ENCODE results near the gene GRIP2.
"Not testable (repeated sequence)": the region's sequence is repeated elsewhere in the genome, so short reads cannot be mapped to it uniquely, and the experiment has no call there.

GRIP2 gene

DNA sequence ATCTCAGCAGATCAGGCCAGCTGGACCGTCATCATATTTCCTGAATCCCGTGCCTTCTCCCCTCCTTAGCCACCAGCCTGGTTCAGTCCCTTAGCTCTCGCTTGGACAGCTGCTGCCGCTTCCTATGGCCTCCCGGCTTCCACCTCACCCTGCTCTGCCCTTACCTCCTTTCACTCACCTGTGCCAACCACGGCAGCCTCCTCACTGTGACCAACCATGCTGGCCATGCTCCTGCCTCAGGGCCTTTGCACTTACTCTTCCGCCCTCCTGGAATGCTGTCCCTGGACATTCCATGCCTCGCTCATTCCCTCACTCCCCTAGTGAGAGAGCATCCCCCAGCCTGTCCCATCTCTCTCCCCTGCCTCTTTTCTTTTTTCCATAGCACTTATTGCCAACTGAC, 19.2 kb downstream of the GRIP2 start:
- DNase-seq (ENCODE audit: low read depth, low spot score), result no peak

DNA sequence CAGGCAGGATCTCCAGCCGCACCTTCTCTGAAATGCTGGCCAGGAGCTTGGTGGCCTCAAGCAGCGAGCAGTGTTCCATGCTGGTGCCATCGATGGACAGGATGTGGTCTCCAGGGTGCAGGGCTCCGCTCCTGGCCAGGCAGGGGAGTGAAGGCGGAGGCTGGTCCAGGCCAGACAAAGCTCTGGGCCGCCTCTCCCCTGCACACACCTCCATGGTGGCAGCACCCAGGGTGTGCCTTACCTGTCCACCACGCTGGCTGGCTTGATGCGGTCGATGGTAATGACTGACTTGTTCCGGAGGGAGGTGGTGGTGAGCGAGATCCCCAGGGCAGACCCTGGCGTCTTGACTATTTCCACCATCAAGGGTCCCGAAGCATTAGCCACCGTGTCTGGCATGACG, 20.0 kb downstream of the GRIP2 start:
- no peak for DNase-seq (ENCODE audit: low read depth, low spot score)

DNA sequence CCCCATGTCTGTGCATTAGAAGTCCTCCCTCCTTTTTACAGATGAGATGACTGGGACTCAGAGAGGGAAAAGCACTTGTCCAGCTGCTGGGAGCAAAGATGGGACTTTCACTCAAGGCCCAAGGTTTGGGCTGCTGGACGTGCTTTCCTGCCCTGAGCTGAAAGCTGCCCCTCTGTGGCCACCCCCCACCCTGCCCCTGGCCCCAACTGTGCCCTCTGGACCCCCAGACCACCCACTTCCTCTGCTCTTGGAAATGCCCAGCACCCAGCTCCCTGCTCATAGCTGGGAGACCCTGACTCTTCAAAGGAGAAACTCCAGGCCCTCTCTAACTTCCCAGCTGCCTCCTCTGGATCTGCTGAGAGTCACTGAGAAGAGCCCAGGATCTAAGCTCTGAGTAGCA, 20.7 kb downstream of the GRIP2 start:
- no peak for DNase-seq (ENCODE audit: low read depth, low spot score)

DNA sequence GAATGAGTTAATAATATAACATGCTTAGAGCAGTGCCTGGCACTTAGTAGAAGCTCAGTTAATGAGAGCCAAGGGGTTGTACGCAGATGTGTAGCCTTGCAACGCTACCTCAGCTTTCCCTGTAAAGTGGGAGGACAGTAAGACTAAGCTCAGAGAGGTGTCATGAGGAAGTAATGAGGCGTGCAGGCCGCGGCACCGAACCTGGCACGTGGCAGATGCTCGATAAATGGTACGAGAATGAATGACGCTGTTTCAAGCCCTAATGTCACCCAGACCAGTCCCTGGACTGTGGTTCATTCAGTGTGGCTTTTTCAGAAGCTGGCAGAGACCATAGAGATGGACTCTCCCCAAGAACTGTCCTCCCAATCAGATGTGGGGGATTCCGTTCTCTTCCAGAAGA, 21.2 kb downstream of the GRIP2 start:
- no peak for DNase-seq (ENCODE audit: low read depth, low spot score)

DNA sequence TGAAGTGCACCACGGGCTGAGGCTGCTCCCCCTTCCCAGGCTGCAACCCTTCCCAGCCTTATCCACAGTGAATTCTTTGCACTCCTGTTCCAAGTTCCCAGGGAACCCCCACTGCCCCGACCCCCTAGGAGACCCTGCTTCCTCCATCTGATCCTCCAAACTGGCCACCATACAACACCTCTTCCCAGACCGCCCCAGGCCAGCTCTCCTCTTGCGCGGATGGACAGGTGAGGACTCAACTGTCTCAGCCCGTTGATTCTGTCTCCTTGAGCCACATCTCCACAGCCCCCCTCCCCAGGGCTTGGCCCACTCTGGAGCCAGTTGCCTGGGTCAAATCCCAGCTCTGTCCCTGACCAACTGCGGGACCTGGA, 21.7 kb downstream of the GRIP2 start:
- DNase-seq (ENCODE audit: low read depth, low spot score), result no peak

DNA sequence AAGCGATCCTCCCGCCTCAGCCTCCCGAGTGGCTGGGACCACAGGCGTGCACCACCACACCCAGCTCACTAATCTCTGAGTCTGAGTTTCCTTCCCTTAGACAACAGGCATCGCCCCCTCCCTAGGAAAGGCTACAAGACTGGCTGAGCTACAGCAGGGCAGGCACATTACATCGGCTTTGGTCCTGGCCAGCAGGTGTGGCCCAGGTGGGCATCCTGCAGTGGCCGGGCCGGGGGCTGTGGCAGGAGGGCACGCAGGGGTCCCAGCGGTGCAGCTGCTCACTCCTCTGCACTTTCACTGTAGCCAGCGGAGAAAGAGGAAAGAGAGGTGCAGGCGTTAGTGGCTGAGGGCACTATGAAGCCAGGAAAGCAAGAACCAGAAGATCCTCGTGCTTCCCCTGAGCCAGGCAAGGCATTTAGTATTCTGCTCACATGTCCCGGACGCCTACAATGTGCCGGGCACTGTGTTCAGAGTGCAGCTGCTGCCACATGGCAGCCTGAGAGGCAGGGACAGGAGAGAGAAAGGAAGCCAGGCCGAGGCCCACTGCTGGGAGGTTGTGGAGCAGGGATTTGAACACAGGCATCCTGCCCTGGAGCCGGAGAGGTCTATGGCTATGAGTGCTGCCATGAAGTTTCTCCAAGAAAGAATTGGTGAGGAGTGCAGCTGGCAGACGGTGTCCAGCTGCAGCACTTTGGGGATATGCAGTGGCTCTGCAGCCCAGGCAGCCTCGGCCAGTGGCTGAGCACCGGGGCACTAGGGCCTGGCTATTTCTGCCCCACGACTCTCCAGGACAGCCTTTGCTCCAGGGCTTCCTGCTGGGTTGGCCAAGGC, 22.3 kb downstream of the GRIP2 start:
- no peak for DNase-seq (ENCODE audit: low read depth, low spot score)

DNA sequence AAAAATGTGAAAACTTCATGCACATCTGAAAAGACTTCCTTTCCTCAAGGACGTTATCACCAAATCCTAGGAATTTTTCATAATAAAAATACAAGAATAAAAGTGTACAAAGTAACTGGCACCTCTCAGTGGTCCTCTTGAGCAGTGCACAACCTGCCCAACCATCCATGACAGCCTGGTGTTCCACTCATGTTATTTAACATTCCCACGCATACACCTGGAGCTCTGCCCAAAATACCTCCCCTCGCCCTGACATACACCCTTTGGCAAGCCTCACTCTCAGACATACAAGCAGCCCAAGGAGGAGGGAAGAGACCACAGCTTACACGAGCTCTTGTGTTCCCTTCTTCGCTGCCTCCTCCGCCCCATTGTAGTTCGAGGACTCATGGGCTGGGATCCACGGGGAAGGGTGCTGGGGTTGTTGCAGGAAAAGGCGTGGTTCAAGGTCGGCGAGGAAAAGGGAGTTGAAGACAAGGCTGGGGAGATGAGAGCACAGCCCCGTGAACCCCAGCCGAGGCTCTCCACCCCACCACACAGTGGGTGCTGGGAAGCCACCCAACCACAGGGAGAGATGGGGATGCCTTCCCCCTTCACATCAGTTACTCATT, 23.3 kb downstream of the GRIP2 start:
- DNase-seq (ENCODE audit: low read depth, low spot score), result no peak

DNA sequence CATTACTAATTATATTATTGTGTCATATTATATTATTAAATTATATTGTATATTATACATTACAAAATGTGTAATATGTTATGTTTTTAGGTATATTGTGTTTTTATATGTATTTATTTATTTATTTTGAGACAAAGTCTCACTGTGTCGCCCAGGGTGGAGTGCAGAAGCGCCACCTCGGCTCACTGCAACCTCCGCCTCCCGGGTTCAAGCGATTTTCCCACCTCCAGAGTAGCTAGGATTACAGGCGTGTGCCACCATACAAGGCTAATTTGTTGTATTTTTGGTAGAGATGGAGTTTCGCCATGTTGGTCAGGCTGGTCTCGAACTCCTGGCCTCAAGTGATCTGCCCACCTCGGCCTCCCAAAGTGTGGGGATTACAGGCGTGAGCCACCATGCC, 24.6 kb downstream of the GRIP2 start:
- not testable (repeated sequence) for DNase-seq (ENCODE audit: low read depth, low spot score)

DNA sequence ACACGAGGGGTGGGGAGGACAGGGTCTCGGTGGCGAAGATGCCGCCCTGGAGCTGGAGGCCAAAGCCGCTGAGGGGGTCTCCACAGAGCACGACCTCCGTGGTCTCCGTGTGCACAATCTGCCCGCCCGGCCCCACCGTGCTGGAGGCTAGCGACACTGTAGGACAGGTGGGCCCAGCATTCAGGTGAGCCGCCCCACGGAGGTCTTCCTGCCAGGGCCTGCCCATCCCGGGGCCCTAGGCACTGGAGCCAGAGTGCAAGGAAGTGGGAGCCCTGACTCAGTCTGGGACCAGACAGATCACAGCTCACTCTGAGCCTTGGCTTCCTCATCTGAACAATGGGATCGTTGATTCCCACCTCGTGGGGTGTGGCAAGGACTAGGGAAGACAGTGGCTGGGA, 25.8 kb downstream of the GRIP2 start:
- DNase-seq (ENCODE audit: low read depth, low spot score), result no peak

DNA sequence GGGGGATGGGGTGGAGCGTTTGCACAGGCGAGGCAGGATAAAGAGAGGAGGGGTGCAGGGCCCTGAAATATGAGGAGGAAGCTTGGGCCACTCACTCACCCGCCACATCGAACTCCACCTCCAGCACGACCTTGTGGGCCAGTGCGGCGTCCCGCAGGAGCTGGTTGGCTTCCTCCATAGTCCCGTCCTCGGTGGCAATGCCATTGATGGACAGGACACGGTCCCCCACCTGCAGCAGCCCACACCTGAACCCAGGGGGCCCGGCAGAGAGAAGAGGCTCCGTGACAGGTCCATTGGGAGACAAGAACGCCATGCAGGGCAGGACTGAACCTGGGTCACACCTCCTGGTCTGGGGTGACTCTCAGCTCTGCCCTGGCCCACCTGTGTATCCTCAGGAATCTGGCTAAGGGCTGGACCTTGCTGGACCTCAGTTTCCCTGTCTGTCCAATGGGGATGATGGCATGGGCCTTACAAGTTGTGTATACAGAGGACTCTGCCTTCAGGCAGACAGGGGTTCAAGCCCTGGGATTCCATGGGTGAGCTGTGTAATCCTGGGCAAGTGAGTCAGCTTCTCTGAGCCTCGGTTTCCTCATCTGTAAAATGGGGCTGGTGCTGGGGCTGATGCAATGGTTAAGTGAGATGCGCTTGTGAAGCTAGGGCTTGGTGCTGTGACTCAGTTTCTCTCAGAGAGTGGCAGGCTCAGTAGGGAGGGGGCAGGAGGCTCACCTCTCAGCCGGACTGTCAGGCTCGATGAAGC, 26.4 kb downstream of the GRIP2 start:
- DNase-seq (ENCODE audit: low read depth, low spot score), result no peak

DNA sequence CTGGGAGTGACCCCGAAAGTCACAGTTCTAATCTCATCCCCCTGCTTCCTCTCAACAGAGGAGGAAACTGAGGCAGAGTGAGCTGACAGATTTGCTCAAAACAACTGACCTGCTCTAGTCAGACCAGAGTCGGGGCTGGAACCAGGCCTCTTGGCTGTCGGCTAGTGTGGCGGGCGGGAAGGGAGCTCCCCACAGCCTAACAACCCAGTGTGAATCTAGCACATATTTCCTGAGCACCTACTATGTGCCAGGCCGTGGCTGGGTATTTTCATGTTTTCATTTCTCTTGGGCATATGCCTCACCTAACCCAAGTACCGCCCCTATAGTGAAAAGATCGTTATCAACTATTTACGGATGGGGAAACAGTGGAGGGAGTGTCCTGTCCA, 27.2 kb downstream of the GRIP2 start:
- DNase-seq (ENCODE audit: low read depth, low spot score), result no peak

DNA sequence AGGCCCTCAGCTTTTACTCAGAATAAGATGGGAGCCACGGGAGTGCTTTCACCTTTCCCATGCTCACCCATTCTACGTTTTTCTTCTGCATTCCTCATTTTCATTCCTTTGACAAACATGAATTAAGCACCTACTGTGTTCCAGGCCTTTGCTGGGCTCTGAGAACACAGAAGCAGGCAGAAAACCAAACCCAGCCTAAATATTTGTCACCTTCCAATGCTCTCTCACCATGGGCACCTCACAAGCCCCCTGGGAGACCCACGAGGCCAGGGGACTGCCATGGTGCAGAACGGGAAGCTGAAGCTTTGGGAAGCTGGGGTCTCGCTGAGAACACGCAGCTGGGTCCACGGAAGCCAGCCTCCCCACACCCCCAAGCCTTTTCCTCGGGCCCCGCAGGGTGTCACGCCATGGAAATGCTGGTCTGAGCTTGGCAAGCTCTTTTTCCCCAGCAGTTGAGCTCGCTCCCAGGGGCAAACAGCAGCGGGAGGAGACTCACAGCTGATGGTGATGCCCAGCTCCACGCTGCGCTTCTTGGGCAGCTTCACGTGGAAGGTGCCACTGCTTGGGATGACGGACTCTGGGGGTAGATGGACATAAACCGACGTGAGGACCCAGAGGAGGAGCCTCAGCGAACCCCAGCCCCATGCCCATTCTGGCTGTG, 27.7 kb downstream of the GRIP2 start:
- no peak for DNase-seq (ENCODE audit: low read depth, low spot score)

DNA sequence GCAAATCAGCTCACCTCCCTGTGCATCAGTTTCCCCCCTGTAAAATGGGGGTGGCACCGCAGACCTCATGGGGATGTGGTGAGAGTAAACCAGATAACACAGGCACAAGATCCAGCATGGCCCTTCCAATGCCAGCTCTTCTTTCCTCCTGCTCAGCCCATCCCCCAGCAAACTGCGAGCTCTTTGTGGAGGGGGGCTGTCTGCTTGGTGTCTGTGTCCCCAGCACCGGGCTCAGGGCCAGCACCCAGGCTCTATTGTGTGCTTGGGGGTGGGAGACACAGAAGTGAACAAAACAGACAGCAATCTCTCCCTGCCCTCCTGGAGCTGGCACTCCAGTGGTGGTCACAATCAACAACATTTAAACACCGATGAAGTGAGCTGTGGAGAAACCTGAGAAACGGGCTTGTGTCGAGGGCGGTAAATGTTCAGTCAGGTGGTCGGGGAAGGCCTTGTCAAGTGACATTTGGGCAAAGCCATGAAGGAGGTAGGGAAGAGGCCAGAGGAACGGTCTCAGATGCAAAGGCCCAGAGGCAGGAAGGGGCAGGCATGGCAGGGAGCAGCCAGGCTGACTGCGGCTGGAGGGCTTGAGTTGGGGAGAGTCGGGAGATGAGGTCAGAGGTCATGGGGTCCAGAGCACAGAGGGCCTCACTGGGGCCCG, 28.4 kb downstream of the GRIP2 start:
- no peak for DNase-seq (ENCODE audit: low read depth, low spot score)

DNA sequence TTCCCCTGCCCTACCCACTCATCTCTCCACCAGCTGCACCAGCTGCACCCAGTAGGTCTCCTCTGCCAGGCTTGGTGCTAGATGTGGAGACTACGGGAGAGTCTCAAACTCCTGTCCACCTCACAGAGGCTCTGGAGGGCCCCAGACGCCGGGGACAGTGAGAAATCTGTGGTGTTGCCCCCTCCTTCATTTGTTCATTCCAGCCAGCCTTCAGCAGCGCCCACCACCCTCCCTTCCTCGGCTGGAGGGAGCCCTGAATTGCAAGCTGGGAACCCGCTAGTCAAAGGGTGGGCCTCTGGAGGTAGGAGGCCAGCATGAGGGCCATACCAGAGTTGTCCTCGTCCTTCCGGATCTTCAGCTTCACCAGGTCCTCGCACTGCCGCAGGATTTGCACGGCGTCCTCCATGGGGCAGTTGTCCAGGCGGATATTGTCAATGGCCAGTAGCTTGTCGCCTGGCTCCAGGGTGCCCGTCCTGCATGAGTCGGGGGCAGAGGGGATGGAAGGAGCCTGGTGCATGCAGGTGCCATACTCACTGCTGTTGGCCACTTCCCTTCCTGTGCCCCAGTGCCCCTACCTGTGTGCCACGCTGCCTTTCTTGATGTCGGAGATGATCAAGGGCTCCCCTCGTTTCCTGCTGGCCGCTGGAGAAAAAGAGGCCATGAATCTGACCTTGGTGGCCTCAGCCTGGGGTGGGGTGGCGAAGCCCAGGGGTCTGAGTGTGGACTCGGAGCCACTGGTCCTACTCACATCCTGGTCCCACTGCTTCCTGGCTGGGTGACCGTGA, 29.1 kb downstream of the GRIP2 start:
- DNase-seq (ENCODE audit: low read depth, low spot score), result no peak

DNA sequence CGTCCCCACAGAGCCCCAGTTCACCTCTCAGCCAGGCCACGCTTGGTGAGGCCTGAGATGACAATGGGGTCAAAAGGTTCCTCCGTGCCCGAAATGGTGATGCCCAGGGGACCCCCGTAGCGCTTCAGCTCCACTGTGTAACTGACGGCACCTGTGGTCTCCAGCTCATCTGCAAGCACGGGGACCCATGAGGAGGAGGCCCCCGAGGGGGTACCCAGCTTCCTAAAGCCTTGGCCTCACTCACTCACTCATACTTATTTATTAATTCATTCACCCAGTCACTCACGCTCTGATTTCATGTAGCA, 30.4 kb downstream of the GRIP2 start:
- DNase-seq (ENCODE audit: low read depth, low spot score), result no peak

DNA sequence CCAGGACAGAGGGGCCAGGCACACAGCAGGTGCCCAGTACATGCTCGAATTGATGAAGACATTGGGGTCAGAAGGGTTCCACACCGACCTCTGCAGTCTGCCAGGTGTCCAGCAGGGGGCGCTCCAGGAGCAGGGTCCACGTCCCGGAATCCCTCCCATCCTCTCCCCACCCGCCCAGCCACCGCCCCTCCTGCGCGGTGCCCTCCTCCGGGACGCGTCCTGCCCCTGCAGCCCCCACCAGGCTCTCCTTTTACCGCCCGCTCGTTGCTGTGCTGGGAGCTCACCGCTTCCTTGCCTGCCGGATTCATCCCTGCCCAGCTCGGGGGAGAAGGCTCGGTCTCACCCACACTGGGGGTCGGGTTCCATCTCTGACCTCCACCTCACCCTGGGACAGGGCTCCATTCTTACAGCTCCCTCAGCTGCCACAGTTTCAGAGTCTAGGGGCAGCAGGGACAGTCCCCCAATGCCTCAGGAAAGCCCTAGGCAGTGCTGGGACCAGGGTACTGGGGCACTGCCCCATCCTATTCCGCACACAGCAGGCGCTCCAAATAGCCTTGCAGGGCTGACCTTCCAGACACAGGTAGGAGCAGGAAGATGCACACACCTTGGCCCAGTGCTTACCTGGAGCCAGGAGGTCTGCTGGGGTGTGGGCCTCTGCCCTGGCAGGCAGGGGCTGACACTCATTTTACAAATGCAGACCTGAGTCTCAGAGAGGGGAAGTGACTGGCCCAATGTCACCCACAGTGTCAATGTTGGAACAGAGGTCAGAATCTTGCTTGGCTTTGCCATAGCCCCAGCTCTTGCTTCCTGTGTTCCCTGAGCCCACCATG, 31.0 kb downstream of the GRIP2 start:
- DNase-seq (ENCODE audit: low read depth, low spot score), result no peak

DNA sequence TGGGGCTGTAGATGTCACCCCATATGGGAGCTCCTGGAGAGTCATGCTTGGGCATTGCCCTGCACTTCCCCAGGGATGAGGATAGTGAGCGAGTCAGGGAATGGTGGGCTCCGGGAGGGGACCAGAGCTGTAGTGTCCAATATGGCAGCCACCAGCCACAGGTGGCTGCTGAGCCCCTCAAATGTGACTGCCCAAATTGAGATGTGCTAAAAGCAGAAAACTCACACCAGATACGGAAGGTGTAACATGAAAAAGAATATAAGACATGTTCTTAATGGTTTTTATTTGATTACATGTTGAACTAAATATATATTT, 31.7 kb downstream of the GRIP2 start:
- DNase-seq (ENCODE audit: low read depth, low spot score), result no peak

DNA sequence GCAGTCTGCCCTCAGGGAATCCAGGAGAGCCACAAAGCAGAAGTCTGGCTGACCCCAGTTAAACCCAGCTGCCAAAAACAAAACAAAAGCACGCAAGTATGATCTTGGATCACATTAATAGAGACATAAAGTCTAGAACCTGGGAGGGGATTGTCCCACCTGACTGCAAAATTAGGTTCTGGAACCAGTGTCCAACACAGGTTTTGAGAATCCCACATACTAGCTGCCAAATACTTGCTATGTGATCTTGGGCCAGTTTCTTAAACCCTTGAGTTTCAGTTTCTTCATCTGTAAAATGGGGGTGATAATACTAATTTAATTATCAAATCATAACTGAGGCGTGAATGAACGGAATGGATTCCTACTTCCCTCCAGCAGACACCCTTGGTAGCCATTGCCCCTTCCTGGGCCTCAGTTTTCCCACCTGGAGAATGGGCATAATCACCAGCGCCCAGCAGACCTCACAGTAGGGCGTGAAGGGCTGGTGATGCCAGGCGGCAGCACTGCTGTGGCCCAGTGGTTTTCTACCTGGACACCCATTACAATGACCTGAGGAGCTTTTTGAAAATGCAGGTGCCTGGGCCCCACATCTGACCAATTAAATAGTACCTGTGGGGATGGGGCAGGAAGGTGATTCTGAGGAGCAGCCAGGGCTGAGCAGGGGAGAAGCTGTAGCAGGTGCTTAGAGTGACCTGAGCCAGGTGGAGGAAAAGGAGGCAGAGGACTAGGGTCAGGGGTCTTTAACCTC, 32.2 kb downstream of the GRIP2 start:
- DNase-seq (ENCODE audit: low read depth, low spot score), result no peak

DNA sequence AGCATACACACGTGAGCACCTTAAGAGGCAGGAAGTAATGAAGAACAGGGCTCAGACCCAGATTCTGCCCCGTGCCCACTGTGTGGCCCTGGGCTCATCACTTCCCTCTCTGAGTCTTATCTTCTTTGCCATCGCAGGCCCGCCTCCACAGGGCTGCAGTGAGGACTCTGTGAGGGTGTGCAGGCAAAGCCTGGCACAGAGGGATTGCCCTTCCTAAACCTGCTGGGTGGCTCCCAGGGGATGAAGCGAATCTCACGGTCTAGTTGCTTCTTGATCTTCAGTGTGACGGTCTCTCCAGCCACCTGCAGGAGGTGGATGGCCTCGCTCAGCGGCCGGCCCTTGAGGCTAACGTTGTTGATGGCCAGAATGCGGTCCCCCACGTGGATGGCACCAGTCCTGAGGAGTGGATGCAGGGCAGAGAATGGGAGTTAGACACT, 32.8 kb downstream of the GRIP2 start:
- no peak for DNase-seq (ENCODE audit: low read depth, low spot score)

Data from brain pericyte (primary cell).